HepG2 (cell line): ENCODE results near the gene ZNF683. TPM values are rescaled to one million over a fixed set of nuclear protein-coding genes. Genes with fewer than 3 reads are reported as not detected.
A peak's percentile ranks its signal among the peaks of the same experiment; 100 is the strongest.

Source experiments
- ATAC-seq: fragments of 200-7000 bp; cut with Tn5 transposase; 3 replicates; pipeline ENCODE4 v1.9.1; 2020; ENCODE audit warnings: mild to moderate bottlenecking, moderate library complexity
- BruUV-seq: library from RNA; stranded (reverse); fragments of 400-500 nt; replicated peaks from 2 replicates; lab custom pipeline; 2021; lab: Mats Ljungman, UMichigan
- CTCF ChIA-PET: fragments of 300-600 bp; formaldehyde crosslinking; extraction: SDS; loops from one replicate; lab custom pipeline; 2021; ENCODE audit warnings: low total read pairs, inconsistent platforms, low intra/inter-chr PET ratio; lab: Yijun Ruan, JAX
- POLR2A ChIA-PET: fragments of 350-600 bp; sonication (Branson Sonifier 250); formaldehyde crosslinking; loops from one replicate; lab custom pipeline; 2020; ENCODE audit warnings: antibody characterized with exemption, inconsistent platforms; lab: Yijun Ruan, JAX
- DNase-seq: peaks from one replicate; pipeline ENCODE4 v3.0.0-alpha.2; 2015; ENCODE audit warnings: low spot score
- FAIRE-seq: peaks from 3 replicates; lab custom pipeline; 2011; peaks lifted over from hg19 to GRCh38; lab: Jason Lieb, UNC
- H2AFZ ChIP-seq: one replicate; pipeline ENCODE4 v1.6.1; 2011; ENCODE audit warnings: low read length, inconsistent platforms
- H3K27ac ChIP-seq: fragments of 300-600 bp; 3 replicates; pipeline ENCODE4 v1.8.0; 2011; ENCODE audit warnings: mixed run types, mild to moderate bottlenecking, mixed read lengths, low read length, inconsistent platforms; ENCODE audit not compliant: insufficient read depth; ENCODE audit errors: extremely low read length
- H3K27me3 ChIP-seq, 2 experiments: fragments of 200-600 bp in 1 of 2; 2 replicates in 1 of 2; 3 replicates in 1 of 2; pipeline versions ENCODE4 v1.6.0 to v1.8.0; 2011; ENCODE audit warnings: low read length in 2 of 2, mild to moderate bottlenecking in 2 of 2, moderate library complexity in 2 of 2, inconsistent platforms in 1 of 2; ENCODE audit not compliant: insufficient read depth in 2 of 2, control insufficient read depth in 1 of 2
- H3K36me3 ChIP-seq, 2 experiments: fragments of 200-600 bp in 1 of 2; replicated peaks in 1 of 2; 2 replicates in 1 of 2; 3 replicates in 1 of 2; pipeline versions ENCODE4 v1.5.1 to v1.8.0; 2011; ENCODE audit warnings: low read length in 2 of 2, inconsistent platforms in 1 of 2; ENCODE audit not compliant: insufficient read depth in 2 of 2, control insufficient read depth in 1 of 2
- H3K4me1 ChIP-seq: 2 replicates; pipeline ENCODE4 v1.5.1; 2012; ENCODE audit warnings: low read length, inconsistent platforms; ENCODE audit not compliant: insufficient read depth
- H3K4me2 ChIP-seq: 2 replicates; pipeline ENCODE4 v1.6.0; 2011; ENCODE audit warnings: low read depth, low read length, inconsistent platforms
- H3K4me3 ChIP-seq, 3 experiments: fragments of 200-600 bp in 1 of 3; sonication (generic), shearing (Covaris generic) in 1 of 3; replicated peaks in 1 of 3; 2 replicates each; pipeline ENCODE4 v1.5.1; 2011 to 2016; ENCODE audit warnings: low read length in 3 of 3, inconsistent platforms in 2 of 3, low read depth in 2 of 3, mild to moderate bottlenecking in 2 of 3, control low read depth in 1 of 3, mixed read lengths in 1 of 3; ENCODE audit not compliant: insufficient read depth in 1 of 3
- H3K79me2 ChIP-seq: one replicate; pipeline ENCODE4 v1.6.1; 2011; ENCODE audit warnings: low read length, inconsistent platforms; ENCODE audit not compliant: insufficient read depth
- H3K9ac ChIP-seq: 2 replicates; pipeline ENCODE4 v1.6.0; 2011; ENCODE audit warnings: mild to moderate bottlenecking, low read depth, low read length, inconsistent platforms; ENCODE audit not compliant: insufficient read depth
- H3K9me3 ChIP-seq: 2 replicates; pipeline ENCODE4 v1.5.1; 2012; ENCODE audit warnings: mild to moderate bottlenecking, low read length
- H4K20me1 ChIP-seq: 2 replicates; pipeline ENCODE4 v1.6.0; 2011; ENCODE audit warnings: inconsistent platforms, mild to moderate bottlenecking, low read length, moderate library complexity; ENCODE audit not compliant: insufficient read depth
- ARNT ChIP-seq: fragments of 450-650 bp; IDR thresholded peaks from 2 replicates; pipeline ENCODE4 v1.6.1; 2017
- BHLHE40 ChIP-seq: IDR thresholded peaks from 2 replicates; pipeline ENCODE4 v1.6.1; 2011; ENCODE audit warnings: low read length, improper control_type of control experiment
- CBFB ChIP-seq: sonication (generic); formaldehyde crosslinking; IDR thresholded peaks from 2 replicates; pipeline ENCODE4 v1.4.0; 2020; ENCODE audit warnings: missing genetic modification reagents
- GRHL1 ChIP-seq: sonication (generic); formaldehyde crosslinking; conservative IDR thresholded peaks from 2 replicates; pipeline ENCODE4 v1.8.0; 2022; ENCODE audit warnings: missing genetic modification reagents
- MYNN ChIP-seq: sonication (generic); formaldehyde crosslinking; IDR thresholded peaks from 2 replicates; pipeline ENCODE4 v1.4.0; 2020; ENCODE audit warnings: mild to moderate bottlenecking, low read depth, missing genetic modification reagents
- PITX1 ChIP-seq: sonication (generic); formaldehyde crosslinking; IDR thresholded peaks from 2 replicates; pipeline ENCODE4 v1.5.1; 2020; ENCODE audit warnings: mild to moderate bottlenecking, missing genetic modification reagents
- PLRG1 ChIP-seq: fragments of 450-650 bp; conservative IDR thresholded peaks from 2 replicates; pipeline ENCODE4 v1.6.1; 2016
- RAD51 ChIP-seq: fragments of 450-650 bp; IDR thresholded peaks from 2 replicates; pipeline ENCODE4 v1.6.1; 2016; ENCODE audit warnings: borderline replicate concordance
- SMAD1 ChIP-seq: sonication (generic); formaldehyde crosslinking; IDR thresholded peaks from 2 replicates; pipeline ENCODE4 v1.4.0; 2020; ENCODE audit warnings: missing genetic modification reagents, low read depth, mild to moderate bottlenecking, borderline replicate concordance
- TAF15 ChIP-seq: fragments of 200-400 bp; formaldehyde crosslinking; IDR thresholded peaks from one replicate; pipeline ENCODE4 v1.6.1; 2018; ENCODE audit warnings: mild to moderate bottlenecking, low read depth, low read length; ENCODE audit not compliant: poor library complexity, severe bottlenecking
- ZMYM2 ChIP-seq: sonication (generic); formaldehyde crosslinking; IDR thresholded peaks from 2 replicates; pipeline ENCODE4 v1.8.0; 2022; ENCODE audit warnings: mild to moderate bottlenecking, missing genetic modification reagents
- ZMYM4 ChIP-seq: sonication (generic); formaldehyde crosslinking; IDR thresholded peaks from 2 replicates; pipeline ENCODE4 v1.8.1; 2023; ENCODE audit warnings: mild to moderate bottlenecking, missing genetic modification reagents
- ZNF33A ChIP-seq: sonication (generic); formaldehyde crosslinking; IDR thresholded peaks from 2 replicates; pipeline ENCODE4 v1.5.1; 2020; ENCODE audit warnings: missing genetic modification reagents, mild to moderate bottlenecking, moderate library complexity, borderline replicate concordance
- ZNF557 ChIP-seq: sonication (generic); formaldehyde crosslinking; IDR thresholded peaks from 2 replicates; pipeline ENCODE4 v1.4.0; 2020; ENCODE audit warnings: missing genetic modification reagents
- ZNF567 ChIP-seq: sonication (generic); formaldehyde crosslinking; IDR thresholded peaks from 2 replicates; pipeline ENCODE4 v1.8.1; 2023; ENCODE audit warnings: mild to moderate bottlenecking, missing genetic modification reagents, borderline replicate concordance
- ZNF598 ChIP-seq: sonication (generic); formaldehyde crosslinking; IDR thresholded peaks from 2 replicates; pipeline ENCODE4 v1.5.1; 2020; ENCODE audit warnings: mild to moderate bottlenecking, missing genetic modification reagents, borderline replicate concordance
- ZNF616 ChIP-seq: sonication (generic); formaldehyde crosslinking; IDR thresholded peaks from 2 replicates; pipeline ENCODE4 v1.5.0; 2020; ENCODE audit warnings: low read depth, mild to moderate bottlenecking, missing genetic modification reagents
- WGBS: methylation state at CpG from one replicate; pipeline ENCODE4 v1.1.6; 2017; ENCODE audit warnings: low lambda C conversion rate; 5-methylcytosine and 5-hydroxymethylcytosine counted together
- in situ Hi-C: cut with HindIII; loops from 2 replicates; pipeline ENCODE4 v1.10.0; 2017; ENCODE audit warnings: low pct_unique_long_range_greater_than_20kb; ENCODE audit not compliant: extremely low pct_ligation_motif_present
- intact Hi-C: fragments of 100-400 bp; cut with micrococcal nuclease; formaldehyde crosslinking; loops from one replicate; pipeline ENCODE4 v1.10.0; 2022; ENCODE audit not compliant: unreplicated experiment
- polyA plus RNA-seq, 8 experiments: library from polyadenylated mRNA; depleted of rRNA in 3 of 8; stranded (reverse) in 7 of 8; unstranded in 1 of 8; fragments of >200 nt; fragmentation: Illumina TruSeq in 4 of 8; extraction: Trizol in 4 of 8; gene quantifications; 2 replicates each; pipeline versions ENCODE4 v1.2.1 to v1.2.3, GENCODE V29; 2011 to 2016; ENCODE audit warnings: low read depth in 4 of 8, missing spikeins in 1 of 8, mixed read lengths in 1 of 8; ENCODE audit not compliant: insufficient read depth in 1 of 8
- total RNA-seq, 5 experiments: library from RNA; depleted of rRNA; stranded (reverse); fragments of >200 nt; fragmentation: Illumina TruSeq; extraction: Trizol; gene quantifications; 2 replicates each; pipeline ENCODE4 v1.2.3, GENCODE V29; 2016; ENCODE audit warnings: low read depth in 1 of 5
- TF ChIP-seq, protein P1 (sequence below): sonication (generic); formaldehyde crosslinking; IDR thresholded peaks from 2 replicates; pipeline ENCODE4 v1.5.1; 2020; ENCODE audit warnings: mild to moderate bottlenecking, missing genetic modification reagents, moderate library complexity
- TF ChIP-seq, protein P2 (sequence below): sonication (generic); formaldehyde crosslinking; IDR thresholded peaks from 2 replicates; pipeline ENCODE4; 2020; ENCODE audit warnings: missing genetic modification reagents, mild to moderate bottlenecking, borderline replicate concordance

The ZNF683 gene
- total and polyA plus RNA-seq, 2 of the 13 experiments (the other 11 are each of a cell fraction or from before 2014, with no cell fraction given), result not detected

GRCh38 chr1:26344147-26344920 lies 28.2 kb downstream of the ZNF683 start:
- Histone ChIP-seq H3K36me3 (no peaks in the 10 kb centered on the region), H3K79me2 (no peaks in the 10 kb centered on the region), H3K4me1 (peaks cover 24% of the 10 kb centered on the region), H3K4me3 (no peak overlapping the region), H4K20me1 (no peaks in the 10 kb centered on the region), H3K9ac (no peak overlapping the region), H3K4me2 (no peak overlapping the region), H3K27ac (no peak overlapping the region), H3K27me3 (no peaks in the 10 kb centered on the region), H3K9me3 (no peaks in the 10 kb centered on the region), H2AFZ (no peak overlapping the region)
- in situ Hi-C loops, result no loop called here
- FAIRE-seq, result no peak
- WGBS, result 87% methylated on average over 7 of the region's 15 CpGs
- TF ChIP-seq ZMYM4 (CRISPR knock-in tag) (no peak), BHLHE40 (no peak), ZNF557 (CRISPR knock-in tag) (no peak), MYNN (no peak), SMAD1 (no peak), ZNF616 (CRISPR knock-in tag) (no peak), CBFB (no peak), PITX1 (no peak), GRHL1 (CRISPR knock-in tag) (no peak), PLRG1 (no peak), ZMYM2 (CRISPR knock-in tag) (no peak), TAF15 (no peak), ZNF567 (CRISPR knock-in tag) (no peak), ZNF33A (CRISPR knock-in tag) (no peak), ARNT (no peak), ZNF598 (CRISPR knock-in tag) (no peak), RAD51 (no peak)
- TF ChIP-seq, protein P1, sequence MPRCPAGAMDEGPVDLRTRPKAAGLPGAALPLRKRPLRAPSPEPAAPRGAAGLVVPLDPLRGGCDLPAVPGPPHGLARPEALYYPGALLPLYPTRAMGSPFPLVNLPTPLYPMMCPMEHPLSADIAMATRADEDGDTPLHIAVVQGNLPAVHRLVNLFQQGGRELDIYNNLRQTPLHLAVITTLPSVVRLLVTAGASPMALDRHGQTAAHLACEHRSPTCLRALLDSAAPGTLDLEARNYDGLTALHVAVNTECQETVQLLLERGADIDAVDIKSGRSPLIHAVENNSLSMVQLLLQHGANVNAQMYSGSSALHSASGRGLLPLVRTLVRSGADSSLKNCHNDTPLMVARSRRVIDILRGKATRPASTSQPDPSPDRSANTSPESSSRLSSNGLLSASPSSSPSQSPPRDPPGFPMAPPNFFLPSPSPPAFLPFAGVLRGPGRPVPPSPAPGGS (CRISPR knock-in tag), result no peak
- TF ChIP-seq, protein P2, sequence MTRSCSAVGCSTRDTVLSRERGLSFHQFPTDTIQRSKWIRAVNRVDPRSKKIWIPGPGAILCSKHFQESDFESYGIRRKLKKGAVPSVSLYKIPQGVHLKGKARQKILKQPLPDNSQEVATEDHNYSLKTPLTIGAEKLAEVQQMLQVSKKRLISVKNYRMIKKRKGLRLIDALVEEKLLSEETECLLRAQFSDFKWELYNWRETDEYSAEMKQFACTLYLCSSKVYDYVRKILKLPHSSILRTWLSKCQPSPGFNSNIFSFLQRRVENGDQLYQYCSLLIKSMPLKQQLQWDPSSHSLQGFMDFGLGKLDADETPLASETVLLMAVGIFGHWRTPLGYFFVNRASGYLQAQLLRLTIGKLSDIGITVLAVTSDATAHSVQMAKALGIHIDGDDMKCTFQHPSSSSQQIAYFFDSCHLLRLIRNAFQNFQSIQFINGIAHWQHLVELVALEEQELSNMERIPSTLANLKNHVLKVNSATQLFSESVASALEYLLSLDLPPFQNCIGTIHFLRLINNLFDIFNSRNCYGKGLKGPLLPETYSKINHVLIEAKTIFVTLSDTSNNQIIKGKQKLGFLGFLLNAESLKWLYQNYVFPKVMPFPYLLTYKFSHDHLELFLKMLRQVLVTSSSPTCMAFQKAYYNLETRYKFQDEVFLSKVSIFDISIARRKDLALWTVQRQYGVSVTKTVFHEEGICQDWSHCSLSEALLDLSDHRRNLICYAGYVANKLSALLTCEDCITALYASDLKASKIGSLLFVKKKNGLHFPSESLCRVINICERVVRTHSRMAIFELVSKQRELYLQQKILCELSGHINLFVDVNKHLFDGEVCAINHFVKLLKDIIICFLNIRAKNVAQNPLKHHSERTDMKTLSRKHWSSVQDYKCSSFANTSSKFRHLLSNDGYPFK, result no peak
- peak; percentile 23; the same call in 2 of the 3 replicates for ATAC-seq
- ChIA-PET POLR2A (no interaction called here), CTCF (no interaction called here)
- no TSS peak for BruUV-seq
- no peak for DNase-seq
- intact Hi-C loops, result no loop called here
